H9 (cell line): ENCODE results near the gene HAND2. TPM values are rescaled to one million over a fixed set of nuclear protein-coding genes. Genes with fewer than 3 reads are reported as not detected.
A peak's percentile ranks its signal among the peaks of the same experiment; 100 is the strongest.

Experiments
- DNase-seq: peaks from one replicate; pipeline ENCODE4 v3.0.0-alpha.2; 2017
- H2AFZ ChIP-seq: one replicate; pipeline ENCODE4 v1.6.1; 2013; ENCODE audit warnings: mild to moderate bottlenecking, low read length, control low read depth, moderate library complexity
- H2AK5ac ChIP-seq: 2 replicates; pipeline ENCODE4 v1.6.1; 2013; ENCODE audit warnings: low read length, control low read depth, mixed read lengths; ENCODE audit not compliant: insufficient read length
- H2BK120ac ChIP-seq: one replicate; pipeline ENCODE4 v1.6.1; 2013; ENCODE audit warnings: low read depth, mild to moderate bottlenecking, low read length, control low read depth, inconsistent platforms; ENCODE audit not compliant: poor library complexity, severe bottlenecking
- H2BK12ac ChIP-seq: 2 replicates; pipeline ENCODE4 v1.6.1; 2013; ENCODE audit warnings: low read length, control low read depth, mixed read lengths, low read depth; ENCODE audit not compliant: insufficient read length
- H2BK15ac ChIP-seq: 2 replicates; pipeline ENCODE4 v1.6.1; 2013; ENCODE audit warnings: low read depth, low read length, control low read depth
- H2BK20ac ChIP-seq: one replicate; pipeline ENCODE4 v1.6.1; 2013; ENCODE audit warnings: low read depth, mild to moderate bottlenecking, low read length, control low read depth, inconsistent platforms; ENCODE audit not compliant: poor library complexity, severe bottlenecking
- H2BK5ac ChIP-seq: 2 replicates; pipeline ENCODE4 v1.6.1; 2013; ENCODE audit warnings: low read length, control low read depth, mixed read lengths; ENCODE audit not compliant: insufficient read length
- H3K14ac ChIP-seq: 2 replicates; pipeline ENCODE4 v1.6.1; 2013; ENCODE audit warnings: low read length, control low read depth; ENCODE audit not compliant: insufficient read depth
- H3K18ac ChIP-seq: 2 replicates; pipeline ENCODE4 v1.6.1; 2013; ENCODE audit warnings: low read depth, mild to moderate bottlenecking, mixed read lengths, low read length, control low read depth; ENCODE audit not compliant: insufficient read length
- H3K23ac ChIP-seq: 2 replicates; pipeline ENCODE4 v1.6.1; 2013; ENCODE audit warnings: low read length, control low read depth, mixed read lengths, low read depth; ENCODE audit not compliant: insufficient read length
- H3K23me2 ChIP-seq: 2 replicates; pipeline ENCODE4 v1.6.1; 2013; ENCODE audit warnings: low read depth, mild to moderate bottlenecking, mixed read lengths, low read length, control low read depth; ENCODE audit not compliant: insufficient read length, poor library complexity, severe bottlenecking
- H3K27ac ChIP-seq: 2 replicates; pipeline ENCODE4 v1.5.1; 2013; ENCODE audit warnings: low read length, control low read depth, mixed read lengths, low read depth; ENCODE audit not compliant: insufficient read length
- H3K27me3 ChIP-seq: 2 replicates; pipeline ENCODE4 v1.6.1; 2013; ENCODE audit warnings: low read length, control low read depth, inconsistent platforms; ENCODE audit not compliant: insufficient read depth
- H3K4ac ChIP-seq: 2 replicates; pipeline ENCODE4 v1.6.1; 2013; ENCODE audit warnings: low read depth, mild to moderate bottlenecking, control low read depth, inconsistent platforms, low read length, moderate library complexity
- H3K4me1 ChIP-seq: 2 replicates; pipeline ENCODE4 v1.6.1; 2013; ENCODE audit warnings: low read length, control low read depth, inconsistent platforms; ENCODE audit not compliant: insufficient read depth
- H3K4me2 ChIP-seq: 2 replicates; pipeline ENCODE4 v1.6.1; 2013; ENCODE audit warnings: low read length, control low read depth, mixed read lengths; ENCODE audit not compliant: insufficient read length, insufficient read depth
- H3K56ac ChIP-seq: 2 replicates; pipeline ENCODE4 v1.6.1; 2013; ENCODE audit warnings: low read depth, mild to moderate bottlenecking, mixed read lengths, low read length, control low read depth; ENCODE audit not compliant: insufficient read length
- H3K79me1 ChIP-seq: 2 replicates; pipeline ENCODE4 v1.6.1; 2013; ENCODE audit warnings: low read depth, mild to moderate bottlenecking, moderate library complexity, low read length, control low read depth, inconsistent platforms; ENCODE audit not compliant: insufficient read depth, poor library complexity, severe bottlenecking
- H3K79me2 ChIP-seq: 2 replicates; pipeline ENCODE4 v1.6.1; 2013; ENCODE audit warnings: low read length, control low read depth, inconsistent platforms; ENCODE audit not compliant: insufficient read depth
- H3K9ac ChIP-seq: 2 replicates; pipeline ENCODE4 v1.6.1; 2013; ENCODE audit warnings: low read length, control low read depth, mixed read lengths; ENCODE audit not compliant: insufficient read length; ENCODE audit errors: extremely low read depth
- H3K9me3 ChIP-seq: one replicate; pipeline ENCODE4 v1.6.1; 2013; ENCODE audit warnings: low read depth, low read length, inconsistent platforms; ENCODE audit not compliant: control insufficient read depth
- H3T11ph ChIP-seq: one replicate; pipeline ENCODE4 v1.6.1; 2013; ENCODE audit warnings: mild to moderate bottlenecking, low read length, control low read depth, inconsistent platforms
- H4K20me1 ChIP-seq: one replicate; pipeline ENCODE4 v1.6.1; 2013; ENCODE audit not compliant: control insufficient read depth, insufficient read length, insufficient read depth
- H4K5ac ChIP-seq: 2 replicates; pipeline ENCODE4 v1.6.1; 2013; ENCODE audit warnings: low read depth, mild to moderate bottlenecking, mixed read lengths, low read length, control low read depth; ENCODE audit not compliant: insufficient read length
- H4K8ac ChIP-seq: replicated peaks from 2 replicates; pipeline ENCODE4 v1.6.1; 2013; ENCODE audit warnings: low read length, control low read depth, mixed read lengths, low read depth; ENCODE audit not compliant: insufficient read length
- H4K91ac ChIP-seq: 2 replicates; pipeline ENCODE4 v1.6.1; 2013; ENCODE audit warnings: low read depth, mild to moderate bottlenecking, moderate library complexity, mixed read lengths, low read length, control low read depth; ENCODE audit not compliant: insufficient read length
- H3K27ac Mint-ChIP-seq, 3 experiments: 2 replicates in 2 of 3; 3 replicates in 1 of 3; pipeline ENCODE4 v1.8.0; 2020 to 2021; ENCODE audit warnings: mixed read lengths in 3 of 3, mild to moderate bottlenecking in 1 of 3, moderate library complexity in 1 of 3
- H3K27me3 Mint-ChIP-seq: 2 replicates; pipeline ENCODE4 v1.8.0; 2021; ENCODE audit warnings: low read depth, mild to moderate bottlenecking, moderate library complexity, mixed read lengths
- H3K36me3 Mint-ChIP-seq, 3 experiments: 2 replicates in 2 of 3; 3 replicates in 1 of 3; pipeline ENCODE4 v1.8.0; 2020 to 2021; ENCODE audit warnings: low read depth in 3 of 3, mixed read lengths in 3 of 3; ENCODE audit not compliant: insufficient read depth in 1 of 3
- H3K4me1 Mint-ChIP-seq, 2 experiments: 2 replicates each; pipeline ENCODE4 v1.8.0; 2020; ENCODE audit warnings: mixed read lengths in 2 of 2
- H3K4me3 Mint-ChIP-seq, 2 experiments: 2 replicates in 1 of 2; 3 replicates in 1 of 2; pipeline ENCODE4 v1.8.0; 2020 to 2021; ENCODE audit warnings: mild to moderate bottlenecking in 2 of 2, mixed read lengths in 2 of 2, moderate library complexity in 1 of 2
- H3K9me3 Mint-ChIP-seq, 2 experiments: 2 replicates in 1 of 2; 3 replicates in 1 of 2; pipeline ENCODE4 v1.8.0; 2020; ENCODE audit warnings: mild to moderate bottlenecking in 2 of 2, mixed read lengths in 2 of 2, moderate library complexity in 1 of 2
- WGBS: extraction: QIAGEN DNeasy Blood & Tissue Kit; methylation state at CpG from one replicate; pipeline ENCODE4 v1.1.7; 2013; ENCODE audit warnings: missing lambda C conversion rate, low lambda C conversion rate, mixed read lengths; ENCODE audit not compliant: insufficient read length; ENCODE audit errors: extremely low coverage; 5-methylcytosine and 5-hydroxymethylcytosine counted together
- total RNA-seq: library from RNA; stranded (reverse); gene quantifications from 2 replicates; pipeline ENCODE4 v1.2.1, GENCODE V29; 2021
- TF ChIP-seq, protein P1 (sequence below): fragments of 200-600 bp; sonication (generic); conservative IDR thresholded peaks from 3 replicates; pipeline ENCODE4 v1.8.0; 2021; ENCODE audit warnings: antibody characterized with exemption, mild to moderate bottlenecking

Gene HAND2
- total RNA-seq, 1 experiment from 2014 or later, result not detected

DNA sequence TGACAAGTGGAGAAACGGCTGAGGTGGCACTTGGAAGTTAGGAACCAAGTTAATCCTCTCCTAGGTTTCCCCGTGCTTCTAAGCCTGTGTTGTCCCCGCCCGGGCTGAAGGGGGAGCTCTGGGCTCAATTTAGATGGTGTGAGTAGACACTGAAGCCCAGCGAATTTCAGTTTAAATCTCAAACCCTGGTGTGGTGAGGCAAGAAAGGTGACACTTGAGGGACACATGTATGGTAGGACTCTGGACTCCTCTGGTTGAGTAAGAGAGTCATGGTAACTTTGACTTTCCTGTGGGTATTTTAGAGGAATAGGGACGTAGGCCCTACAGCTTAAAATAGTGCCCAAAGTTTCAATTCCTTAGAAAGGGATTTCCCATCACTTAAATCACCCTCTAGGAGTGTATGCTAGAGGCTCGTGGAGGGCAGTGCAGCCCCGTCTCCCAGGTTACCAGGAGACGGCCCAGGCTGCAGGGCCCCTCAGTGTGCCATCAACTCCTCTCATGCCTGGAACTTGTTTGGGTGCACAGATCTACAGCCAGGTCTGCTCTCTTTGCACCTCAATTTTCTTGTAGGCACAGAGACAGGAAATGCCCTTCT, 24.0 kb downstream of the HAND2 start:
- peaks cover 23 to 56% of the 10 kb centered on the region in 2 experiments for H3K4me1 Mint-ChIP-seq

More for the DNA sequence above, 24.0 kb downstream of the HAND2 start:
- Histone ChIP-seq H3K4ac (no peak overlapping the region), H3K9me3 (no peaks in the 10 kb centered on the region), H3K18ac (no peak overlapping the region), H2AFZ (no peak overlapping the region), H3K79me1 (no peaks in the 10 kb centered on the region), H3T11ph (no peak overlapping the region), H3K79me2 (no peaks in the 10 kb centered on the region), H2BK20ac (no peak overlapping the region), H3K56ac (no peak overlapping the region), H3K27me3 (peaks cover 98% of the 10 kb centered on the region), H4K5ac (no peak overlapping the region), H3K23me2 (peaks cover 5% of the 10 kb centered on the region), H2AK5ac (no peak overlapping the region), H4K20me1 (no peaks in the 10 kb centered on the region), H2BK120ac (no peak overlapping the region), H2BK12ac (no peak overlapping the region), H4K91ac (no peak overlapping the region), H3K14ac (no peak overlapping the region), H2BK15ac (no peak overlapping the region), H2BK5ac (no peak overlapping the region), H3K23ac (no peak overlapping the region), H3K4me1 (peaks cover 3% of the 10 kb centered on the region; the same call in 1 of the 2 replicates), H3K27ac (no peak overlapping the region), H4K8ac (no peak overlapping the region), H3K9ac (no peak overlapping the region), H3K4me2 (peak overlapping the region; percentile 56)
- TF ChIP-seq, protein P1, sequence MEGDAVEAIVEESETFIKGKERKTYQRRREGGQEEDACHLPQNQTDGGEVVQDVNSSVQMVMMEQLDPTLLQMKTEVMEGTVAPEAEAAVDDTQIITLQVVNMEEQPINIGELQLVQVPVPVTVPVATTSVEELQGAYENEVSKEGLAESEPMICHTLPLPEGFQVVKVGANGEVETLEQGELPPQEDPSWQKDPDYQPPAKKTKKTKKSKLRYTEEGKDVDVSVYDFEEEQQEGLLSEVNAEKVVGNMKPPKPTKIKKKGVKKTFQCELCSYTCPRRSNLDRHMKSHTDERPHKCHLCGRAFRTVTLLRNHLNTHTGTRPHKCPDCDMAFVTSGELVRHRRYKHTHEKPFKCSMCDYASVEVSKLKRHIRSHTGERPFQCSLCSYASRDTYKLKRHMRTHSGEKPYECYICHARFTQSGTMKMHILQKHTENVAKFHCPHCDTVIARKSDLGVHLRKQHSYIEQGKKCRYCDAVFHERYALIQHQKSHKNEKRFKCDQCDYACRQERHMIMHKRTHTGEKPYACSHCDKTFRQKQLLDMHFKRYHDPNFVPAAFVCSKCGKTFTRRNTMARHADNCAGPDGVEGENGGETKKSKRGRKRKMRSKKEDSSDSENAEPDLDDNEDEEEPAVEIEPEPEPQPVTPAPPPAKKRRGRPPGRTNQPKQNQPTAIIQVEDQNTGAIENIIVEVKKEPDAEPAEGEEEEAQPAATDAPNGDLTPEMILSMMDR, result peak; percentile 87
- H3K36me3 Mint-ChIP-seq, result no peaks in the 10 kb centered on the region
- H3K4me3 Mint-ChIP-seq, result peak overlapping the region in 1 of 2 experiments; percentile 42; a peak in 2 of 5 replicates
- H3K27me3 Mint-ChIP-seq, result peaks cover 100% of the 10 kb centered on the region
- no peaks in the 10 kb centered on the region; a peak in 4 of 5 replicates for H3K9me3 Mint-ChIP-seq
- no CpG with 5 or more reads among the region's 9 CpGs for WGBS
- DNase-seq, result peak; percentile 77
- no peak overlapping the region for H3K27ac Mint-ChIP-seq
